Fibroblast of lung (primary cell): ENCODE measurements around the gene PODXL2. TPM values are rescaled to one million over a fixed set of nuclear protein-coding genes. Genes with fewer than 3 reads are reported as not detected.

ENCODE experiments used
- DNase-seq, 2 donors: peaks; one replicate each; pipeline versions ENCODE4 v3.0.0 to v3.0.0-alpha.2; 2010; ENCODE audit warnings: low read depth in 2 of 2
- H2AFZ ChIP-seq: 2 replicates; pipeline ENCODE4 v1.5.1; 2012; ENCODE audit warnings: low read length, control low read depth, inconsistent platforms
- H3K27ac ChIP-seq: 2 replicates; pipeline ENCODE4 v1.5.1; 2011; ENCODE audit warnings: low read length, control low read depth; ENCODE audit not compliant: insufficient read depth
- H3K27me3 ChIP-seq: 2 replicates; pipeline ENCODE4 v1.5.1; 2011; ENCODE audit warnings: mild to moderate bottlenecking, low read length; ENCODE audit not compliant: control insufficient read depth, insufficient read depth
- H3K36me3 ChIP-seq: 2 replicates; pipeline ENCODE4 v1.5.1; 2011; ENCODE audit warnings: low read length; ENCODE audit not compliant: control insufficient read depth, insufficient read depth
- H3K4me1 ChIP-seq: 2 replicates; pipeline ENCODE4 v1.5.1; 2011; ENCODE audit warnings: low read length; ENCODE audit not compliant: control insufficient read depth, insufficient read depth; ENCODE audit errors: extremely low read depth
- H3K4me2 ChIP-seq: 2 replicates; pipeline ENCODE4 v1.5.1; 2011; ENCODE audit warnings: low read length, control low read depth; ENCODE audit not compliant: insufficient read depth; ENCODE audit errors: extremely low read depth
- H3K4me3 ChIP-seq, 4 experiments: fragments of 200-600 bp in 1 of 4; sonication (generic) in 1 of 4; replicated peaks in 1 of 4; 2 replicates each; pipeline ENCODE4 v1.5.1; 2011 to 2016; ENCODE audit warnings: low read length in 4 of 4, low read depth in 3 of 4, mild to moderate bottlenecking in 3 of 4, control low read depth in 2 of 4, inconsistent platforms in 1 of 4, mixed read lengths in 1 of 4; ENCODE audit not compliant: insufficient read depth in 1 of 4; ENCODE audit errors: control extremely low read depth in 1 of 4
- H3K79me2 ChIP-seq: 2 replicates; pipeline ENCODE4 v1.5.1; 2012; ENCODE audit warnings: mild to moderate bottlenecking, low read length, inconsistent platforms; ENCODE audit not compliant: control insufficient read depth, insufficient read depth
- H3K9ac ChIP-seq: 2 replicates; pipeline ENCODE4 v1.5.1; 2011; ENCODE audit warnings: mild to moderate bottlenecking, low read length, control low read depth; ENCODE audit not compliant: insufficient read depth
- H3K9me3 ChIP-seq: 2 replicates; pipeline ENCODE4 v1.5.1; 2012; ENCODE audit warnings: low read depth, low read length; ENCODE audit not compliant: control insufficient read depth, insufficient read depth
- H4K20me1 ChIP-seq: 2 replicates; pipeline ENCODE4 v1.5.1; 2011; ENCODE audit warnings: low read length; ENCODE audit not compliant: control insufficient read depth, insufficient read depth; ENCODE audit errors: extremely low read depth
- CTCF ChIP-seq, 2 donors: IDR thresholded peaks in 1 of 2; conservative IDR thresholded peaks in 1 of 2; 1 replicate in 1 of 2; 2 replicates in 1 of 2; pipeline ENCODE4 v1.5.1; 2011 to 2012; ENCODE audit warnings: low read length in 2 of 2, control low read depth in 1 of 2, inconsistent platforms in 1 of 2, low read depth in 1 of 2, mild to moderate bottlenecking in 1 of 2
- EZH2 ChIP-seq: IDR thresholded peaks from 2 replicates; pipeline ENCODE4 v1.5.1; 2012; ENCODE audit warnings: low read length, control low read depth, mild to moderate bottlenecking; ENCODE audit errors: missing control alignments
- polyA plus RNA-seq, 2 donors: library from polyadenylated mRNA; depleted of rRNA in 1 of 2; stranded (reverse) in 1 of 2; unstranded in 1 of 2; fragments of >200 nt; gene quantifications; 2 replicates each; pipeline ENCODE4 v1.2.1, GENCODE V29; 2011 to 2012; ENCODE audit warnings: missing spikeins in 1 of 2
- total RNA-seq: library from RNA; depleted of rRNA; stranded (reverse); fragments of >200 nt; gene quantifications from 2 replicates; pipeline ENCODE4 v1.2.1, GENCODE V29; 2014

Gene PODXL2
- total and polyA plus RNA-seq, 2 donors (not counting 1 experiment from before 2014, with no cell fraction given): 0.50 to 0.98 TPM

- Histone ChIP-seq H3K4me3 (peak overlapping the region; percentile 34 to 71 (median 58)), H3K9ac (peak overlapping the region; percentile 75), H3K4me2 (peak overlapping the region; percentile 83), H4K20me1 (no peaks in the 10 kb centered on the region), H2AFZ (peak overlapping the region; percentile 36), H3K9me3 (no peaks in the 10 kb centered on the region), H3K36me3 (peaks cover 2% of the 10 kb centered on the region), H3K79me2 (no peaks in the 10 kb centered on the region), H3K27me3 (no peaks in the 10 kb centered on the region), H3K4me1 (no peaks in the 10 kb centered on the region), H3K27ac (peak overlapping the region; percentile 72)
- TF ChIP-seq EZH2 (no peak), CTCF (conservative IDR thresholded peaks at IDR 0.05 in 1 of 2, IDR thresholded peaks at IDR 0.05 in 1 of 2; ENCODE audit: low read depth in 1 of 2, low read length in 2 of 2) (no peak)
- DNase-seq: peak; percentile 58 to 65
Observed at GRCh38 chr3:127673191-127674100, 44.5 kb downstream of the PODXL2 start.

GRCh38 chr3:127674101-127674721 lies 45.2 kb downstream of the PODXL2 start:
- no peak for DNase-seq
- no peaks in the 10 kb centered on the region for H3K4me1 ChIP-seq
- peak overlapping the region; percentile 83 for H3K4me2 ChIP-seq
- no peaks in the 10 kb centered on the region for H3K27me3 ChIP-seq
- H3K36me3 ChIP-seq: peaks cover 2% of the 10 kb centered on the region
- H3K27ac ChIP-seq: no peak overlapping the region
- no peak overlapping the region for H2AFZ ChIP-seq
- H3K9me3 ChIP-seq: no peaks in the 10 kb centered on the region
- TF ChIP-seq CTCF (conservative IDR thresholded peaks at IDR 0.05 in 1 of 2, IDR thresholded peaks at IDR 0.05 in 1 of 2; ENCODE audit: low read depth in 1 of 2, low read length in 2 of 2): no peak
- no peak for TF ChIP-seq EZH2
- H3K9ac ChIP-seq: no peak overlapping the region
- no peaks in the 10 kb centered on the region for H3K79me2 ChIP-seq
- H3K4me3 ChIP-seq: peak overlapping the region in 2 of 4 experiments; percentile 47 to 71
- no peaks in the 10 kb centered on the region for H4K20me1 ChIP-seq

GRCh38 chr3:127674790-127675189 lies 45.8 kb downstream of the PODXL2 start:
- Histone ChIP-seq H3K27me3 (no peaks in the 10 kb centered on the region), H3K4me3 (no peak overlapping the region), H3K4me1 (no peaks in the 10 kb centered on the region), H3K9me3 (no peaks in the 10 kb centered on the region), H2AFZ (no peak overlapping the region), H3K27ac (no peak overlapping the region), H4K20me1 (no peaks in the 10 kb centered on the region), H3K36me3 (peaks cover 2% of the 10 kb centered on the region), H3K4me2 (no peak overlapping the region), H3K9ac (no peak overlapping the region), H3K79me2 (no peaks in the 10 kb centered on the region)
- DNase-seq: no peak
- TF ChIP-seq CTCF (conservative IDR thresholded peaks at IDR 0.05 in 1 of 2, IDR thresholded peaks at IDR 0.05 in 1 of 2; ENCODE audit: low read depth in 1 of 2, low read length in 2 of 2) (no peak), EZH2 (no peak)
